ENCODE data around the gene SHPK. TPM values are rescaled to one million over a fixed set of nuclear protein-coding genes. Genes with fewer than 3 reads are reported as not detected.

The SHPK gene
- total RNA-seq, 2 experiments from 2014 or later = 11.8 to 12.2 TPM

GRCh38 chr17:3600529-3601205 lies 35.4 kb downstream of the SHPK start:
- Mint-ChIP-seq H3K4me1 (no peaks in the 10 kb centered on the region), H3K9me3 (no peaks in the 10 kb centered on the region), H3K27me3 (no peaks in the 10 kb centered on the region), H3K36me3 (no peaks in the 10 kb centered on the region), H3K4me3 (no peak overlapping the region), H3K27ac (no peak overlapping the region)
- DNase-seq (no peak), ATAC-seq (ENCODE audit: low read depth) (no peak)
- POLR2A ChIA-PET = no interaction called here

GRCh38 chr17:3598078-3598477 lies 38.0 kb downstream of the SHPK start:
- no peak for ATAC-seq (ENCODE audit: low read depth)
- POLR2A ChIA-PET = no interaction called here
- Mint-ChIP-seq H3K27ac (no peak overlapping the region), H3K4me3 (no peak overlapping the region), H3K4me1 (no peaks in the 10 kb centered on the region), H3K27me3 (no peaks in the 10 kb centered on the region), H3K9me3 (no peaks in the 10 kb centered on the region), H3K36me3 (no peaks in the 10 kb centered on the region)
- DNase-seq = no peak

GRCh38 chr17:3596804-3597464 lies 39.1 kb downstream of the SHPK start:
- Mint-ChIP-seq H3K4me1 (no peaks in the 10 kb centered on the region), H3K36me3 (no peaks in the 10 kb centered on the region), H3K9me3 (no peaks in the 10 kb centered on the region), H3K4me3 (no peak overlapping the region), H3K27me3 (no peaks in the 10 kb centered on the region), H3K27ac (no peak overlapping the region)
- POLR2A ChIA-PET = interaction anchor here (0.6 kb wide), 1 partner anchor 16 kb away, joined by 3 read pairs; no protein-coding TSS in a partner anchor
- ATAC-seq (ENCODE audit: low read depth) = no peak
- DNase-seq = no peak

- no peak for DNase-seq
- Mint-ChIP-seq H3K9me3 (no peaks in the 10 kb centered on the region), H3K27me3 (no peaks in the 10 kb centered on the region), H3K4me3 (no peak overlapping the region), H3K27ac (no peak overlapping the region), H3K4me1 (no peaks in the 10 kb centered on the region), H3K36me3 (no peaks in the 10 kb centered on the region)
- POLR2A ChIA-PET = no interaction called here
- no peak for ATAC-seq (ENCODE audit: low read depth)
These were observed 41.1 kb downstream of the SHPK start for GRCh38 chr17:3594976-3595375.

- no peak for ATAC-seq (ENCODE audit: low read depth)
- Mint-ChIP-seq H3K9me3 (no peaks in the 10 kb centered on the region), H3K4me1 (no peaks in the 10 kb centered on the region), H3K4me3 (no peak overlapping the region), H3K27ac (no peak overlapping the region), H3K36me3 (no peaks in the 10 kb centered on the region), H3K27me3 (no peaks in the 10 kb centered on the region)
- POLR2A ChIA-PET = interaction anchor here (0.7 kb wide), 1 partner anchor 10 kb away, joined by 5 read pairs; no protein-coding TSS in a partner anchor
- DNase-seq = no peak
These were observed 41.8 kb downstream of the SHPK start for GRCh38 chr17:3594051-3594800.

- Mint-ChIP-seq H3K27me3 (no peaks in the 10 kb centered on the region), H3K36me3 (no peaks in the 10 kb centered on the region), H3K4me3 (no peak overlapping the region), H3K27ac (no peak overlapping the region), H3K4me1 (no peaks in the 10 kb centered on the region), H3K9me3 (no peaks in the 10 kb centered on the region)
- DNase-seq (no peak), ATAC-seq (ENCODE audit: low read depth) (no peak)
- POLR2A ChIA-PET = interaction anchor here (0.6 to 0.7 kb wide), 3 partner anchors 9 to 351 kb away, joined by 3 to 5 read pairs (median 5); no protein-coding TSS in a partner anchor
These were observed 42.7 kb downstream of the SHPK start for GRCh38 chr17:3593384-3593783.

- DNase-seq = no peak
- Mint-ChIP-seq H3K27me3 (no peaks in the 10 kb centered on the region), H3K4me1 (no peaks in the 10 kb centered on the region), H3K4me3 (no peak overlapping the region), H3K36me3 (no peaks in the 10 kb centered on the region), H3K9me3 (no peaks in the 10 kb centered on the region), H3K27ac (no peak overlapping the region)
- POLR2A ChIA-PET = no interaction called here
- no peak for ATAC-seq (ENCODE audit: low read depth)
These were observed 43.7 kb downstream of the SHPK start for GRCh38 chr17:3592216-3592860.

GRCh38 chr17:3590768-3591167 lies 45.3 kb downstream of the SHPK start:
- H3K4me3 Mint-ChIP-seq = no peak overlapping the region
- POLR2A ChIA-PET = no interaction called here
- no peaks in the 10 kb centered on the region for H3K36me3 Mint-ChIP-seq
- H3K9me3 Mint-ChIP-seq = no peaks in the 10 kb centered on the region
- ATAC-seq (ENCODE audit: low read depth) (no peak), DNase-seq (no peak)
- no peaks in the 10 kb centered on the region for H3K4me1 Mint-ChIP-seq
- H3K27me3 Mint-ChIP-seq = no peaks in the 10 kb centered on the region
- H3K27ac Mint-ChIP-seq = no peak overlapping the region

GRCh38 chr17:3590231-3590630 lies 45.8 kb downstream of the SHPK start:
- Mint-ChIP-seq H3K4me3 (no peak overlapping the region), H3K4me1 (no peaks in the 10 kb centered on the region), H3K36me3 (no peaks in the 10 kb centered on the region), H3K9me3 (no peaks in the 10 kb centered on the region), H3K27ac (no peak overlapping the region), H3K27me3 (no peaks in the 10 kb centered on the region)
- ATAC-seq (ENCODE audit: low read depth) (no peak), DNase-seq (no peak)
- POLR2A ChIA-PET = no interaction called here

GRCh38 chr17:3589784-3590183 lies 46.3 kb downstream of the SHPK start:
- no peaks in the 10 kb centered on the region for H3K9me3 Mint-ChIP-seq
- H3K36me3 Mint-ChIP-seq = no peaks in the 10 kb centered on the region
- ATAC-seq (ENCODE audit: low read depth) (no peak), DNase-seq (no peak)
- POLR2A ChIA-PET = no interaction called here
- H3K4me1 Mint-ChIP-seq = no peaks in the 10 kb centered on the region
- no peak overlapping the region for H3K27ac Mint-ChIP-seq
- H3K27me3 Mint-ChIP-seq = no peaks in the 10 kb centered on the region
- no peak overlapping the region for H3K4me3 Mint-ChIP-seq

- no peaks in the 10 kb centered on the region for H3K4me1 Mint-ChIP-seq
- H3K27ac Mint-ChIP-seq = no peak overlapping the region
- no peaks in the 10 kb centered on the region for H3K36me3 Mint-ChIP-seq
- no peak for DNase-seq
- no peak for ATAC-seq (ENCODE audit: low read depth)
- no peak overlapping the region for H3K4me3 Mint-ChIP-seq
- H3K27me3 Mint-ChIP-seq = no peaks in the 10 kb centered on the region
- no peaks in the 10 kb centered on the region for H3K9me3 Mint-ChIP-seq
- POLR2A ChIA-PET = no interaction called here
These were observed 50.2 kb downstream of the SHPK start for GRCh38 chr17:3585826-3586225.

- no peaks in the 10 kb centered on the region for H3K9me3 Mint-ChIP-seq
- no peaks in the 10 kb centered on the region for H3K36me3 Mint-ChIP-seq
- POLR2A ChIA-PET = interaction anchor here (0.6 kb wide), 1 partner anchor 30 kb away, joined by 3 read pairs; no protein-coding TSS in a partner anchor
- no peaks in the 10 kb centered on the region for H3K4me1 Mint-ChIP-seq
- no peak overlapping the region for H3K27ac Mint-ChIP-seq
- no peak overlapping the region for H3K4me3 Mint-ChIP-seq
- DNase-seq (no peak), ATAC-seq (ENCODE audit: low read depth) (no peak)
- no peaks in the 10 kb centered on the region for H3K27me3 Mint-ChIP-seq
These were observed 52.6 kb downstream of the SHPK start for GRCh38 chr17:3583456-3583855.

- DNase-seq (no peak), ATAC-seq (ENCODE audit: low read depth) (no peak)
- Mint-ChIP-seq H3K4me3 (no peak overlapping the region), H3K4me1 (no peaks in the 10 kb centered on the region), H3K27ac (no peak overlapping the region), H3K36me3 (no peaks in the 10 kb centered on the region), H3K27me3 (no peaks in the 10 kb centered on the region), H3K9me3 (no peaks in the 10 kb centered on the region)
- POLR2A ChIA-PET = interaction anchor here (0.6 kb wide), 1 partner anchor 30 kb away, joined by 3 read pairs; no protein-coding TSS in a partner anchor
These were observed 53.1 kb downstream of the SHPK start for GRCh38 chr17:3582915-3583314.

All from activated naive CD8-positive, alpha-beta T cell treated with anti-CD3 and anti-CD28 coated beads, Interleukin-2, amount 10 ng/mL, durations not matched to agents 7 days and 5 days (primary cell).